ENCODE results near the gene HIVEP3.
A peak's percentile ranks its signal among the peaks of the same experiment; 100 is the strongest.

The HIVEP3 gene

GRCh38 chr1:41538741-41539417 is 379.8 kb downstream of the HIVEP3 start:
- Histone ChIP-seq H3K4me1 (ENCODE audit: control insufficient read depth, insufficient read depth, low read length) (peaks cover 14% of the 10 kb centered on the region), H3K27ac (ENCODE audit: extremely low read depth, low read depth, low read length) (no peak overlapping the region), H3K4me3 (ENCODE audit: low read depth, low read length) (no peak overlapping the region), H3K36me3 (ENCODE audit: control insufficient read depth in 2 of 2, insufficient read depth in 1 of 2, low read length in 2 of 2) (no peaks in the 10 kb centered on the region), H3K9me3 (ENCODE audit: control insufficient read depth, insufficient read depth, low read depth, low read length) (no peaks in the 10 kb centered on the region)
- POLR2A ChIA-PET, result no interaction called here
- CTCF ChIA-PET, result interaction anchor here (0.6 to 2.7 kb wide), 3 partner anchors 23 to 1236 kb away, joined by 3 to 21 read pairs (median 4); no protein-coding TSS in a partner anchor
- TF ChIP-seq ZNF747 (tag by site-specific recombination; IDR thresholded peaks at IDR 0.05) (no peak), BCL11B (tag by site-specific recombination; IDR thresholded peaks at IDR 0.05; ENCODE audit: low read depth) (no peak), ZNF2 (tag by site-specific recombination; IDR thresholded peaks at IDR 0.05) (no peak), ZNF777 (tag by site-specific recombination; IDR thresholded peaks at IDR 0.05; ENCODE audit: borderline replicate concordance) (no peak), ZNF596 (tag by site-specific recombination; IDR thresholded peaks at IDR 0.05) (no peak), TSHZ1 (tag by site-specific recombination; IDR thresholded peaks at IDR 0.05; ENCODE audit: borderline replicate concordance) (no peak), PRDM4 (tag by site-specific recombination; IDR thresholded peaks at IDR 0.05) (no peak), ZFP37 (tag by site-specific recombination; IDR thresholded peaks at IDR 0.05) (no peak), ZNF473 (tag by site-specific recombination; IDR thresholded peaks at IDR 0.05) (no peak), ZNF266 (tag by site-specific recombination; IDR thresholded peaks at IDR 0.05; ENCODE audit: low read depth) (no peak), YY2 (tag by site-specific recombination; IDR thresholded peaks at IDR 0.05) (no peak)

- Histone ChIP-seq H3K4me1 (ENCODE audit: control insufficient read depth, insufficient read depth, low read length) (peaks cover 14% of the 10 kb centered on the region), H3K27ac (ENCODE audit: extremely low read depth, low read depth, low read length) (no peak overlapping the region), H3K36me3 (ENCODE audit: control insufficient read depth in 2 of 2, insufficient read depth in 1 of 2, low read length in 2 of 2) (no peaks in the 10 kb centered on the region), H3K4me3 (ENCODE audit: low read depth, low read length) (no peak overlapping the region), H3K9me3 (ENCODE audit: control insufficient read depth, insufficient read depth, low read depth, low read length) (no peaks in the 10 kb centered on the region)
- POLR2A ChIA-PET, result interaction anchor here (1.4 kb wide), 1 partner anchor 22 kb away, joined by 3 read pairs; no protein-coding TSS in a partner anchor
- CTCF ChIA-PET, result interaction anchor here (0.7 to 2.7 kb wide), 4 partner anchors 22 to 1624 kb away, joined by 3 to 21 read pairs (median 4); no protein-coding TSS in a partner anchor
- TF ChIP-seq ZNF660 (tag by site-specific recombination; IDR thresholded peaks at IDR 0.05), result no peak
- no peak for TF ChIP-seq IKZF3 (tag by site-specific recombination; IDR thresholded peaks at IDR 0.05)
- TF ChIP-seq REST (tag by site-specific recombination; IDR thresholded peaks at IDR 0.05), result peak; percentile 44; the same call in 1 of the 2 replicates
- TF ChIP-seq ZNF768 (tag by site-specific recombination; IDR thresholded peaks at IDR 0.05), result peak; percentile 82; the same call in 1 of the 2 replicates
- TF ChIP-seq ZNF600 (tag by site-specific recombination; IDR thresholded peaks at IDR 0.05), result peak; percentile 51
- TF ChIP-seq HOXD13 (CRISPR knock-in tag; IDR thresholded peaks at IDR 0.05; ENCODE audit: borderline replicate concordance), result peak; percentile 84; the same call in 1 of the 2 replicates
- 0 out of 2 replicates have a peak, but pooled peaks have one; percentile 23 for TF ChIP-seq PRDM4 (tag by site-specific recombination; IDR thresholded peaks at IDR 0.05)
- TF ChIP-seq WT1 (tag by site-specific recombination; IDR thresholded peaks at IDR 0.05), result 0 out of 2 replicates have a peak, but pooled peaks have one; percentile 52
- TF ChIP-seq KLF7 (tag by site-specific recombination; IDR thresholded peaks at IDR 0.05; ENCODE audit: borderline replicate concordance), result no peak
These were observed 380.9 kb downstream of the HIVEP3 start for GRCh38 chr1:41537788-41538351.

Measured in HEK293 (cell line).